HG02588 (cell line): Measurements from ENCODE around the gene KSR2.

ENCODE experiments used
- ATAC-seq: cut with Tn5 transposase; IDR thresholded peaks from one replicate; pipeline ENCODE4 v1.9.1; 2021; ENCODE audit warnings: mild to moderate bottlenecking, moderate library complexity; ENCODE audit not compliant: unreplicated experiment

The KSR2 gene

GRCh38 chr12:117472983-117473382 is 495.8 kb downstream of the KSR2 start:
- ATAC-seq, result no peak

GRCh38 chr12:117470804-117471203 is 498.0 kb downstream of the KSR2 start:
- ATAC-seq, result no peak

- ATAC-seq, result no peak
Measured at GRCh38 chr12:117469883-117470483, 498.8 kb downstream of the KSR2 start.

- ATAC-seq, result no peak
Measured at GRCh38 chr12:117468016-117468415, 500.8 kb downstream of the KSR2 start.

GRCh38 chr12:117467588-117467987 is 501.2 kb downstream of the KSR2 start:
- ATAC-seq, result no peak

- no peak for ATAC-seq
Measured at GRCh38 chr12:117466677-117467362, 502.0 kb downstream of the KSR2 start.

- ATAC-seq, result no peak
Measured at GRCh38 chr12:117461732-117462131, 507.1 kb downstream of the KSR2 start.

- ATAC-seq, result no peak
Measured at GRCh38 chr12:117459229-117459628, 509.6 kb downstream of the KSR2 start.

GRCh38 chr12:117457189-117457588 is 511.6 kb downstream of the KSR2 start:
- ATAC-seq, result no peak

- ATAC-seq, result no peak
Measured at GRCh38 chr12:117456076-117456475, 512.7 kb downstream of the KSR2 start.

- ATAC-seq, result no peak
Measured at GRCh38 chr12:117453961-117454360, 514.8 kb downstream of the KSR2 start.

GRCh38 chr12:117452112-117452511 is 516.7 kb downstream of the KSR2 start:
- ATAC-seq, result no peak

- ATAC-seq, result no peak
Measured at GRCh38 chr12:117450209-117450608, 518.6 kb downstream of the KSR2 start.

- ATAC-seq, result no peak
Measured at GRCh38 chr12:117447665-117448366, 521.0 kb downstream of the KSR2 start.

- ATAC-seq, result no peak
Measured at GRCh38 chr12:117444781-117445180, 524.0 kb downstream of the KSR2 start.

- no peak for ATAC-seq
Measured at GRCh38 chr12:117441751-117442150, 527.0 kb downstream of the KSR2 start.

- no peak for ATAC-seq
Measured at GRCh38 chr12:117440384-117440783, 528.4 kb downstream of the KSR2 start.

- no peak for ATAC-seq
Measured at GRCh38 chr12:117439531-117440001, 529.2 kb downstream of the KSR2 start.

GRCh38 chr12:117438809-117439208 is 530.0 kb downstream of the KSR2 start:
- no peak for ATAC-seq

- ATAC-seq, result no peak
Measured at GRCh38 chr12:117437516-117438255, 531.1 kb downstream of the KSR2 start.

- no peak for ATAC-seq
Measured at GRCh38 chr12:117433878-117434277, 534.9 kb downstream of the KSR2 start.
